ENCODE measurements around the gene C12orf57. TPM values are rescaled to one million over a fixed set of nuclear protein-coding genes. Genes with fewer than 3 reads are reported as not detected.

Gene C12orf57
- total RNA-seq, 1 donor from 2014 or later: 277 TPM

- peak overlapping the region; percentile 75 for H3K4me3 Mint-ChIP-seq (ENCODE audit: low read depth)
- H3K27me3 Mint-ChIP-seq: no peaks in the 10 kb centered on the region
- TF ChIP-seq CTCF (IDR thresholded peaks at IDR 0.05; ENCODE audit: unreplicated experiment): peak; percentile 95
- H3K9me3 Mint-ChIP-seq (ENCODE audit: low read depth): no peaks in the 10 kb centered on the region
- DNase-seq (ENCODE audit: low spot score, unreplicated experiment): peak; percentile 96
- peaks cover 19% of the 10 kb centered on the region for H3K4me1 Mint-ChIP-seq (ENCODE audit: low read depth)
- peaks cover 50% of the 10 kb centered on the region for H3K36me3 Mint-ChIP-seq (ENCODE audit: insufficient read depth)
- peak overlapping the region; percentile 98 for H3K27ac Mint-ChIP-seq
Observed at GRCh38 chr12:6937481-6938352, 6.1 kb upstream of the C12orf57 start.

GRCh38 chr12:6938353-6939190, 5.2 kb upstream of the C12orf57 start:
- Mint-ChIP-seq H3K36me3 (ENCODE audit: insufficient read depth) (peaks cover 50% of the 10 kb centered on the region), H3K27me3 (no peaks in the 10 kb centered on the region), H3K4me1 (ENCODE audit: low read depth) (peaks cover 25% of the 10 kb centered on the region), H3K9me3 (ENCODE audit: low read depth) (no peaks in the 10 kb centered on the region), H3K4me3 (ENCODE audit: low read depth) (peak overlapping the region; percentile 75), H3K27ac (peak overlapping the region; percentile 98)
- TF ChIP-seq CTCF (IDR thresholded peaks at IDR 0.05; ENCODE audit: unreplicated experiment): no peak
- no peak for DNase-seq (ENCODE audit: low spot score, unreplicated experiment)

- TF ChIP-seq CTCF (IDR thresholded peaks at IDR 0.05; ENCODE audit: unreplicated experiment): no peak
- DNase-seq (ENCODE audit: low spot score, unreplicated experiment): no peak
- Mint-ChIP-seq H3K36me3 (ENCODE audit: insufficient read depth) (peaks cover 45% of the 10 kb centered on the region), H3K4me3 (ENCODE audit: low read depth) (peak overlapping the region; percentile 5), H3K9me3 (ENCODE audit: low read depth) (no peaks in the 10 kb centered on the region), H3K4me1 (ENCODE audit: low read depth) (peaks cover 27% of the 10 kb centered on the region), H3K27me3 (no peaks in the 10 kb centered on the region), H3K27ac (peak overlapping the region; percentile 56)
Observed at GRCh38 chr12:6939191-6939540, 4.7 kb upstream of the C12orf57 start.

GRCh38 chr12:6941267-6941666, 2.6 kb upstream of the C12orf57 start:
- Mint-ChIP-seq H3K4me1 (ENCODE audit: low read depth) (peaks cover 43% of the 10 kb centered on the region), H3K27ac (peak overlapping the region; percentile 78), H3K9me3 (ENCODE audit: low read depth) (no peaks in the 10 kb centered on the region), H3K4me3 (ENCODE audit: low read depth) (no peak overlapping the region), H3K36me3 (ENCODE audit: insufficient read depth) (peaks cover 26% of the 10 kb centered on the region), H3K27me3 (no peaks in the 10 kb centered on the region)
- TF ChIP-seq CTCF (IDR thresholded peaks at IDR 0.05; ENCODE audit: unreplicated experiment): no peak
- no peak for DNase-seq (ENCODE audit: low spot score, unreplicated experiment)

- Mint-ChIP-seq H3K9me3 (ENCODE audit: low read depth) (no peaks in the 10 kb centered on the region), H3K36me3 (ENCODE audit: insufficient read depth) (peaks cover 22% of the 10 kb centered on the region), H3K27me3 (no peaks in the 10 kb centered on the region), H3K4me1 (ENCODE audit: low read depth) (peaks cover 42% of the 10 kb centered on the region), H3K27ac (no peak overlapping the region), H3K4me3 (ENCODE audit: low read depth) (no peak overlapping the region)
- DNase-seq (ENCODE audit: low spot score, unreplicated experiment): no peak
- TF ChIP-seq CTCF (IDR thresholded peaks at IDR 0.05; ENCODE audit: unreplicated experiment): no peak
Observed at GRCh38 chr12:6941782-6942181, 2.0 kb upstream of the C12orf57 start.

Data from progenitor cell of endocrine pancreas (in vitro differentiated cells).